HG03045 (cell line): ENCODE measurements around the gene HNF4A.

Source experiments
- ATAC-seq: cut with Tn5 transposase; IDR thresholded peaks from one replicate; pipeline ENCODE4 v1.9.1; 2021; ENCODE audit warnings: mild to moderate bottlenecking, moderate library complexity; ENCODE audit not compliant: unreplicated experiment

The HNF4A gene

GRCh38 chr20:44435630-44436335 lies 80.3 kb downstream of the HNF4A start:
- ATAC-seq: no peak

GRCh38 chr20:44436393-44436792 lies 80.9 kb downstream of the HNF4A start:
- ATAC-seq: no peak

- ATAC-seq: no peak
Observed at GRCh38 chr20:44437497-44437896, 82.0 kb downstream of the HNF4A start.

- ATAC-seq: no peak
Observed at GRCh38 chr20:44438782-44439181, 83.3 kb downstream of the HNF4A start.

GRCh38 chr20:44439318-44439717 lies 83.8 kb downstream of the HNF4A start:
- ATAC-seq: no peak

- ATAC-seq: no peak
Observed at GRCh38 chr20:44442298-44443070, 87.0 kb downstream of the HNF4A start.

GRCh38 chr20:44445742-44446710 lies 90.5 kb downstream of the HNF4A start:
- ATAC-seq: no peak

- ATAC-seq: no peak
Observed at GRCh38 chr20:44447827-44448419, 92.4 kb downstream of the HNF4A start.

GRCh38 chr20:44448753-44449546 lies 93.5 kb downstream of the HNF4A start:
- ATAC-seq: no peak

- ATAC-seq: no peak
Observed at GRCh38 chr20:44449864-44450263, 94.4 kb downstream of the HNF4A start.

- ATAC-seq: no peak
Observed at GRCh38 chr20:44450281-44450889, 94.9 kb downstream of the HNF4A start.

- no peak for ATAC-seq
Observed at GRCh38 chr20:44450903-44451450, 95.5 kb downstream of the HNF4A start.

- ATAC-seq: no peak
Observed at GRCh38 chr20:44454306-44454963, 98.9 kb downstream of the HNF4A start.

GRCh38 chr20:44455126-44455525 lies 99.6 kb downstream of the HNF4A start:
- no peak for ATAC-seq

- no peak for ATAC-seq
Observed at GRCh38 chr20:44456611-44457010, 101.1 kb downstream of the HNF4A start.

GRCh38 chr20:44457016-44457415 lies 101.5 kb downstream of the HNF4A start:
- no peak for ATAC-seq

- no peak for ATAC-seq
Observed at GRCh38 chr20:44459271-44459670, 103.8 kb downstream of the HNF4A start.

- ATAC-seq: no peak
Observed at GRCh38 chr20:44460795-44461141, 105.3 kb downstream of the HNF4A start.
